ENCODE data around the gene MGAT5.

Gene MGAT5

DNA sequence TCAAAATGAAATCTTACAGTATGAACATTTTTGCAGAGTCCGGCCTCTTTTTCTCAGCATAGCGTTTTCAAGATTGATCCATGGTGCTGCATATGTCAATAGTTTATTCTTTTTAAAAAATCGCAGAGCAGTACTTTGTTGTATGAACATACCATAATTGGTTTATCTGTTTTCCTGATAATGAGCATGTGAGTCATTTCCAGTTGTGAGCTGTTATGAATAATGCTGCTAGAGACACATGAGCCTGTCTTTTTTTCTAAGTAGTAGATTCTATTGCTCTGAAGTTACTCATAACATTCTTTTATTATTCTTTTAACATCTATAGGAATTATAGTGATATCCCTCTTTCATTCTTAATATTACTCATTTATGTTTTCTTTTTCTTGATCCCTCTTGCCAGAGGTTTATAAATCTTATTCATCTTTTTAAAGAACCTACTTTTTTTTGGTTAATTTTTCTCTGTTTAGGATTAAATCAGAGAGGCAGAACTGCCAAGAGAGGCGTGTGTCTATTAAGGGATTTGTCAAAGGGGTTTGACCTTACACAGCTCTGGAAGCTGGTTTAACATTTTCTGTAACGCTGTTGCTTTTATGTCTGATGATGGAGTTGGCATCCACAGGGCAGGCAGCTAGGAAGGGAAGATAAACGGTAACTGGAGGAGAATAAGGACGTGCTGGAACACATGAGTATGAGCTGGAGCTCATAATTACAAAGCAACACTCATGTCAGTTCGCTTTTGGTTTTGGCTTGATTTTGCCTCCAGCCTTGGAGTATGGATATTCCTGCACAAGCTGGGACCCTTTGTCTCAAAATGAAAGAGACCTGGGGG, 47.4 kb downstream of the MGAT5 start:
- DNase-seq (ENCODE audit: low spot score), result no peak

DNA sequence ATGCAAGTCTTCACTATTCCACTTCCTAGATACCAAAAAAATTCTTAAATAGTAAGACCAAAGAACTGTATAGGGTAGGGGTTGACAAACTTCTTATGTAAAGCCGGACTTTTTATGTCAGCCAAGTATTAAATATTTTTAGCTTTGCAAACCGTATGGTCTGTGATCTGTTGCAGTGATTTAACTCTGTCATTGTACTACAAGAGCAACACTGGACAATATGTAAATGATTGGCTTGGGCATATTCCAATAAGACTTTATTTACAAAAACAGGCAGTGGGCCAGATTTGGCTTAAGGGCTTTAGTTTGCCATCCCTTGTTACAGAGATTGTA, 48.0 kb downstream of the MGAT5 start:
- no peak for DNase-seq (ENCODE audit: low spot score)
- FAIRE-seq, result no peak

More for the DNA sequence above, 47.4 kb downstream of the MGAT5 start:
- no peak for FAIRE-seq

DNA sequence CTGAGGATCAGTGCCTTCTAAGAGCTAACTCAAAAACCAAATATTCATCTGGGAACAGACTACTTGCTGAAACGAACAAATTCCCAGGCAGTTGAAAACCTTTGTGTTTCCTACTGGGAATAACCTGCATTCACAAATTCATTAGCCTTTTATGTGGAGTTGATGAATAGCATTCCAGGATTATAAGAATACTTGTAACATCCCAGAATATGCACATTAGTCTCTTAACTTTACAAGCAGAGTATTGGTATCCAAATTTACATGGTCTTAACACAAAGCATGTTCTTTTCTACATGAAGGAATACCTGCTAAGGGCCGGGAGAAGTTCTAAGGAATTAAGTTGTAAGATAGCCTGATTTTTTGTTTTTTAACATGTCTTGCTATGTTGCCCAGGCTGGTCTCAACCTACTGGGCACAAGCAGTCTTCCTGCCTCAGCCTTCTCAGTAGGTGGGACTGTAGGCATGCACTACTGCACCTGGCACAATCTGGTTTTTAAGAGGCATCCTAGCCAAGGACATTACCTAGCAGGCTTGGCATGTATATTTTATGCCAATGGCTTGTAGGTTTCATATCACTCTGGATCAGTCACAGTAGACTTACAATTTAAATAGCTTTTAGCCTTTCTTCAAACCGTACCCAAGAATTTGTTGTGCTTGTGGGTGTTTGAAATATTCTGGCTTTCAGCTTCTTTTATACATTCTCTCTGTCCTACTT, 50.7 kb downstream of the MGAT5 start:
- DNase-seq (ENCODE audit: low spot score) (no peak), FAIRE-seq (no peak)

DNA sequence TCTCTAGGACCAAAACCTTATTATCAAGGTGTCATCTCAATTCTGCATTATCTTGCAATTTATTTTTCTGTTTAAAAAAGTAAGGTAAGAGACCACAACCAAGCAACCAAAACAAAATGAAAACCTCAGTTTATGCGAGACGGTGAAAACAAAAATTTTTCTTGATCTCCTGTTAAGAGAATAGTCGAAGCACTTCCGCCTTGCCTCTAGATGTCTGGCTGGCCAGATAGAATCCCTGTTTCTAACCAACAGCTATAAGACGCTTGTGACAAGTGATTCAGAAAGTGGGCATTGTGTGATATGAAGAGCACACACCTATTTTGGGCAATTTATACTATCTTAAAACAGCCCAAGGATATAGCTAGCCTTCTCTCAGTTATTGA, 51.2 kb downstream of the MGAT5 start:
- DNase-seq (ENCODE audit: low spot score), result no peak
- no peak for FAIRE-seq

DNA sequence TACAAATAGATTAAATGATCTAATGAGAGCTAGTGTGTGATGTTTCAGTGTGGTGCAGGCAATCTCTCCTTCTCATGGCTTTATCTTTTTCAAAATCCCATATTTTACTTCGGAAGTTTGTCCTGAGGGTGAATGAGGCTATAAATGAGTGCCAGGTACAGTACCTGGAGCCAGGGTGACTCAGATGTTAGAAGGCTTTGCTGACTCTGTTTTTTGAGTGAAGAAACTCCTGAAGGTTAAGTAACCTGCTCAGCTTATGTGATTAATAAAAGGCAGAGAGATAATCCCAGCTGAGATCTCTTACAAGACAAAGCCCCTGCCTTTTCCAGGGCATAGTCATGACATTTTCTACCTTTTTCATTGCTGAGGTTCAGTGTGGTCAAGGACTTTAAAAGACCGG, 52.6 kb downstream of the MGAT5 start:
- FAIRE-seq (no peak), DNase-seq (ENCODE audit: low spot score) (no peak)

- DNase-seq (ENCODE audit: low spot score) (no peak), FAIRE-seq (no peak)
Observed at GRCh38 chr2:134307334-134307733, 53.5 kb downstream of the MGAT5 start.

- FAIRE-seq (no peak), DNase-seq (ENCODE audit: low spot score) (no peak)
Observed at GRCh38 chr2:134308474-134309385, 54.9 kb downstream of the MGAT5 start.

DNA sequence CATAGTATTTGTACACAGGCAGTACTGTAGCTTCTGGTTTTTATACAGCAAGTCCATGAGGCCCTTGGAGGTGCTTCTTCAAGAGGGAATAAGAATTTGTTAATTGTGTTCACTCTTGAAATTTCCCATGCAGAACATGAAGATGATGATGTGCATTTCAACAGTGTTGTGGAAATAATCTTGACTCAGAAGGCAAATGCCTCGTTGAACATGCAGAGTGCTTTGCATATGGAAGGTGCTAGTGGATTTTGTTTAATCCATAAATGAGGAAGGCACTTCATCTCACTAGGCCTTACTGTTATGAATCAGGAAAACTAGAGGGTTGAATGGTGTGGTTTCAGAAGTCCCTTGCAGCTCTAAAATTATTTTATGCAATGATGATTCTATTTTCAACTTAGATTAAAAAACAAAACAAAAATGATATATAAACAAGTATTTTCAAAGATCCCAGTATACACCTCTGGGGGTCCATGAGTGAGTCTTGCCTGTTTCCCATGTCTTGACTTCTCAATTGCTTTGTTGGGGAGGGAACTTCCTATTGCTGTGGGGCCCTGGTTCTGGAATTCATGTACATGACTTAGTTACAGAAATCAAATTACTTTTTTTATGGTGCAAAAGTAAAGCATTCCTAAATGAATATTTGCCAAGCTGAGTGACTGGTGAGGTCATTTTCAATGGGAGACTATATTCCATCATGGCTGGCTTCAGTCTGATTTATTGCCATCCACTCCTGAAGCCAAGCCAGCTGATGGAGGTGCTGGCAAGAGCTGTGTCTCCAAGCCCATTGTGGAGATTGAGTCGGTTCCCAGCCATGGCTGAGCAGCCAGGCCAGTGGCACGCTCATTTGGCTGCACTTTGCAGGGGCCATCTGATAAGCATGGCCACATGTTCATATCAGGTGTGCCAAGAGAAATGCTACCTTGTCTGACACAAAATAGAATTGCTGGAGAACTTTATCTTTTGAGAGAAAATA, 56.5 kb downstream of the MGAT5 start:
- FAIRE-seq (no peak), DNase-seq (ENCODE audit: low spot score) (no peak)

DNA sequence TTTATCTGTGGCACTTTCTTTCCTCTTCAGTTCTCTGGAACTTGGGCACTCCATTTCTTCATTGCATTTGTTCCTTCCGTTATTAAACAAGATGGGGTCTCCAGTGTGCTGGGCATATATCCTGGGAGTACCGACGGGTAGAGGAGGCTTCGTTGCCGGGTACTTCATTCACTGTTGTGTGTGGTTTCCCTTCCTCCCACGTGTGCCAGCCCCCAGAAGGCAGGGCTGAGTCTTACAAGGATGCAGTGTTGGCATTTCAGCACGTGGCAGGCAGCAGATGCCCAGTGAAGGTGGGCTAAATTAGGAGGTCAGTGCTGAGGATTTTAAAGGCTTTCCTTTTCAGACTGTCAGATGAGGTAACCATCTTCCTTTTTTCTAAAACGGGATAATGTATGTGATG, 58.6 kb downstream of the MGAT5 start:
- DNase-seq (ENCODE audit: low spot score) (no peak), FAIRE-seq (no peak)

- no peak for FAIRE-seq
- no peak for DNase-seq (ENCODE audit: low spot score)
Observed at GRCh38 chr2:134314202-134314601, 60.3 kb downstream of the MGAT5 start.

DNA sequence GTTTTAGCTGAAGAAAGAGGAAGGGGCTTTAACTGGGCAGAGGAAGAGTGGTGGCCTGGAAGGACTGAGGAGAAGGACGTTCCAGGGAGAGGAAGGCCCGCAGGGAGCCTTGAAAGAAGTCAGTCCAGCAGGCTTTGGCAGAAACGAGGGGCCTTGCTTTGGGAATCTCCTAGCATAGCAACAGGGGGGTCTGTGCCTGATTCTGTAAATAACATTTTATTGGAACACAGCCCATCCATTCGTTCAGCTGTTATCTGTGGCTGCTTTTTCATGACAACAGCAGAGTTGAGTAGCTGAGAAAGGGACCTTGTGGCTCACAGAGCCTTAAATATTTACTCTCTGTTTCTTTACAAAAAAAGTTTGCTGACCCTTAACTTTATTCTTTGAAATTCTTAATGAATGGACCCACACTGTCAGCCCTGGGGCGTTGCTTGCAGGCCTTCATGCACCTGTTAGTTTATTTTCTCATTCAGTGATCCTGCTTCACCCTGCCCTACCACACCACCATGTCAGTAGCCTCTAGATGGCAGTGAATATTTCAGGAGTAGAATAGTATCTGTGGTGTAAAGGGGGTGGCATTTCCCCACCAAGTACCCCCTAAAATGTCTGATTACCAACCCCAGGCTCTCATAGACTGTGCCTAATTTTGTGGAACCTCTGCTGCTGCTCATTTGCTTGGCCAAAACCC, 61.0 kb downstream of the MGAT5 start:
- DNase-seq (ENCODE audit: low spot score) (no peak), FAIRE-seq (no peak)

GRCh38 chr2:134315471-134315870, 61.6 kb downstream of the MGAT5 start:
- no peak for DNase-seq (ENCODE audit: low spot score)
- FAIRE-seq, result no peak

GRCh38 chr2:134319596-134320254, 65.9 kb downstream of the MGAT5 start:
- no peak for DNase-seq (ENCODE audit: low spot score)
- FAIRE-seq, result no peak

DNA sequence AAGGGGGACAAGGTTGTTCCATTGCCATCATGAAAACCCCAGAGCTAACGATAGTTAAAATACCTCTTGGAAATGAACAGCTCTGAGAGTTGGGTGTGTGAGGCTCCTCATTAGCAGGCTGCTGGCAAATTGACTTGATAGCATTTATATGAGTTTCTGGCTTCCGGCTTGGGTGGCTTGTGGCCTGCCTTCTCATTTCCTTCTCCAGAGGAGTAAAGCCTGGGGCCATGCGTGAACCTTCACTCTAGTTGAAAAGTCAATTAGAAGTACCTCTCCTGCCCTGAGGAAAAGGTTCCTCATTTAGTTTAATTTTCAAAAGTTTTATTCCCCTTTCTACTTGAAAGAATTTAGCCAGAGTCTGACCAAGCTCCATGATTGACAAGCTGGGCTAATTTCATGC, 67.1 kb downstream of the MGAT5 start:
- FAIRE-seq (no peak), DNase-seq (ENCODE audit: low spot score) (no peak)

GRCh38 chr2:134323777-134324176, 69.9 kb downstream of the MGAT5 start:
- no peak for FAIRE-seq

GRCh38 chr2:134324430-134324829, 70.6 kb downstream of the MGAT5 start:
- DNase-seq (ENCODE audit: low spot score) (no peak), FAIRE-seq (no peak)

More at GRCh38 chr2:134323777-134324176, 69.9 kb downstream of the MGAT5 start:
- DNase-seq (ENCODE audit: low spot score), result no peak

GRCh38 chr2:134324947-134325346, 71.1 kb downstream of the MGAT5 start:
- DNase-seq (ENCODE audit: low spot score), result no peak
- FAIRE-seq, result no peak

- no peak for FAIRE-seq
- DNase-seq (ENCODE audit: low spot score), result no peak
Observed at GRCh38 chr2:134325696-134326095, 71.8 kb downstream of the MGAT5 start.

DNA sequence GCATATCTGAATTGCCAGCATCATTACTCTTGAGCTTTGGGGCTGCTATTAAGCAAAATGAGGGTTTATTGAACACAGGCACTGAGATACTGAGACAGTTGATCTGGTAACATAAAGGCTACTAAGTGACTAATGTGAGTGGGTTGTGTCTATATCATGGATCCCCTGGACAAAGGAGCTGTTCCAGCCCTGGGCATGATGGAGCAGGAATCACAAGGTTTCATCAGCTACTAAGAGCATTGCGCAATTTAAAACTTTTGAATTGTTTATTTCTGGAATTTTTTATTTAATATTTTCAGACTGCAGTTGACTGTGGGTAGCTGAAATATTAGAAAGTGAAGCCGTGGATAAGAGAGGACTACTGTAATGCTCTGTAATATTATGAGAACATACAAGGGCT, 73.5 kb downstream of the MGAT5 start:
- FAIRE-seq (no peak), DNase-seq (ENCODE audit: low spot score) (no peak)

DNA sequence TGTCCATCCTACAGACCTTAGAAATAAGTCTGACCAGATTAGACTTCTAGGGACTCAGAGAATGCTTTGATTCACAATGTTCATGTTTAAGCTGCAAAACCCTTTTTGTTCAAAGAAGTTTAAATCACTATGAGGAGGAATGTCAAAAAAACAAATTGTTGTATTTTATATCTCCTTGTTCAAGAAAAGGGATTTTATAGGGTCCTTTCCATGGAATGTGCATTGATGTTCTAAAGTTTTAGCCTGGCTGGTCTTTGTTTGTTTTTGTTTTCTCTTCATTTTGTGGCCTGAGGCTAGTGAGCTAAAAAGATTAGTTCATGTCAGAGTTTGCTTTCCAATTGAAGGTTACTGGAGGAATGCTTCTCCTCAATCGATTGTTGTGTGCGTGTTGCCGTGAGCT, 77.2 kb downstream of the MGAT5 start:
- DNase-seq (ENCODE audit: low spot score), result no peak
- FAIRE-seq, result no peak
